ENCODE data around the gene COL6A5.
"Not testable (repeated sequence)": the region's sequence is repeated elsewhere in the genome, so short reads cannot be mapped to it uniquely, and the experiment has no call there.

GRCh38 chr3:130446840-130447239, 101.4 kb downstream of the COL6A5 start:
- TF ChIP-seq CTCF (IDR thresholded peaks at IDR 0.05 in 2 of 3, conservative IDR thresholded peaks at IDR 0.05 in 1 of 3; ENCODE audit: borderline replicate concordance in 1 of 3, insufficient read depth in 1 of 3, low read depth in 2 of 3, low read length in 2 of 3); JUND (IDR thresholded peaks at IDR 0.05); SP1 (IDR thresholded peaks at IDR 0.05; ENCODE audit: low read depth); ATF3 (IDR thresholded peaks at IDR 0.05); POLR2A (IDR thresholded peaks at IDR 0.05; ENCODE audit: borderline replicate concordance, extremely low read depth, insufficient read depth, insufficient read length); EZH2phosphoT487 (IDR thresholded peaks at IDR 0.05; ENCODE audit: borderline replicate concordance): not testable (repeated sequence)
